ENCODE results near the gene SPIRE2.
"Not testable (repeated sequence)": the region's sequence is repeated elsewhere in the genome, so short reads cannot be mapped to it uniquely, and the experiment has no call there.

SPIRE2 gene

DNA sequence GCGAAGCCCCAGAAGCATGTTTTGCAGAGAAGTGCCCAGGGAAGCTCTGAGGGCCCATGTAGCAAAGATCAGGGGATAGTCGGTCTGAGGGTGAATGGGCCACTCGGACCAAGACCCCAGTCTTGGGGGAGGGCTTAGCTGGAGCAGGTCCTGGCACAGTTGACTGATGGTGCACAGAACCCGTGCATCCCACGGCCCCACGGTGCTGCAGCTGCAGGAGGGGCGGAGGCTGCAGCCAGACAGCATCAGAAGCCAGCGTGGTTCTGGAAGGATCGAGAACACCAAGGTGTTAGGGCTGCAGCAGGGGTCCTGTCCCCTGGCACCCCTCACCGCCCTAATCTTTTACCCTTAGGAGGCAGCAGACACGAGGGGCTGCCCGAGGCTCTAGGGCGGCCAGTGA is 83.9 kb downstream of the SPIRE2 start:
- DNase-seq (ENCODE audit: low read depth in 2 of 2): no peak

DNA sequence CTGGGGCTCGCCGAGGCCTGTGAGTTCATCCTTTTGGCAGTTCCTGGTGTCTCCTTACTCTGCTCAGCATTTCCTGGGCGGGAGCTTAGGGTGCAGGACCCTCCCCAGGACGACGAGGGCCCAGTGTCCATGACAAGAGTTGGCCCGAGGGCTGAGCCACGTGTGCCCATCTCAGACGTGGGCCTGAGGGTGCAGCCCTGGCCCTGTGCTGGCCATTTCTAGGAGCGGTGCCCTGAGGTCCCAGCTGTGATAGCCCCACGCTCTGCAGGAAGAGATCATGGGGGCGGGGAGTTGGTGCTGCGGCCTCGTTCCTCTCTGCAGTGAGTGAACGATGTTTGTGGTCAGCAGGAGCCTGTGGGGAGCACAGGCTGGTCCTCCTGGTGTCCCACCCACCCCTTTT is 84.4 kb downstream of the SPIRE2 start:
- DNase-seq (ENCODE audit: low read depth in 2 of 2): no peak

DNA sequence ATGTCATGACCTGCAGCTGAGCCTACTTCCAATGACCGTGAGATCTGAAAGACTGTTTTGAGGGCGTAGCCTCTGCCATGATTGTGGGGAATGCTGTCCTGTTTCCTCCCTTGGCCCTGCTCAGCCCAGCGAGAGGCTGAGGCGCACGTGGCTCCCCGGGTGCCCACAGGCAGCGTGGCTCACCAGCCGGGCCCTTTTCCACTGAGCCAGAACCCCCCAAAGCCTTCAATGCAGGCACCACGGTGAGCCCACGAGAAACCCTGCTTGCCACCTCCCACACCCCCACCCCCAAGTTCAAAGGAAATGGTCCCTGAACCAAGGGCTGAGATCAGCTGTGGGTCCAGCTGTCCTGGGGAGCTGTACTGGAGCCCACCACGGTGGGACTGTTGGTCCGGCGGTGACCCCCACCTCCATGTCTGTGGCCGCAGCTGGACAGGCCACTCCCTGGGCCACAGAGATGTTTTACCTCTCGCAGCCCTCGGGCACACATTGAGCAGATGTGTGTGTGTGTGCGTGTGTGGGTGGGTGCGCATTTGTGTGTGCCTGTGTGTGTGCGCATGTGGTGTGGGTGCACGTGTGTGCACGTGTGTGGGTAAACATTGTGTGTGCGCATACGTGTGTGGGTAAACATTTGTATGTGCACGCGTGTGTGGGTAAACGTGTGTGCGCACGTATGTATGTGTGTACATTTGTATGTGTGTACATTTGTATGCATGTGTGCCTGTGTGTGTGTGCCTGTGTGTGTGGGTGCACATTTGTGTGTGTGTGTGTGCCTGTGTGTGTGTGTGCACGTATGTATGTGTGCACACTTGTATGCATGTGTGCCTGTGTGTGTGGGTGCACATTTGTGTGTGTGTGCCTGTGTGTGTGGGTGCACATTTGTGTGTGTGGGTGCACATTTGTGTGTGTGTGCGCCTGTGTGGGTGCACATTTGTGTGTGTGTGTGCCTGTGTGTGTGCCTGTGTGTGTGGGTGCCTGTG is 85.4 kb downstream of the SPIRE2 start:
- DNase-seq (ENCODE audit: low read depth in 2 of 2): no peak

DNA sequence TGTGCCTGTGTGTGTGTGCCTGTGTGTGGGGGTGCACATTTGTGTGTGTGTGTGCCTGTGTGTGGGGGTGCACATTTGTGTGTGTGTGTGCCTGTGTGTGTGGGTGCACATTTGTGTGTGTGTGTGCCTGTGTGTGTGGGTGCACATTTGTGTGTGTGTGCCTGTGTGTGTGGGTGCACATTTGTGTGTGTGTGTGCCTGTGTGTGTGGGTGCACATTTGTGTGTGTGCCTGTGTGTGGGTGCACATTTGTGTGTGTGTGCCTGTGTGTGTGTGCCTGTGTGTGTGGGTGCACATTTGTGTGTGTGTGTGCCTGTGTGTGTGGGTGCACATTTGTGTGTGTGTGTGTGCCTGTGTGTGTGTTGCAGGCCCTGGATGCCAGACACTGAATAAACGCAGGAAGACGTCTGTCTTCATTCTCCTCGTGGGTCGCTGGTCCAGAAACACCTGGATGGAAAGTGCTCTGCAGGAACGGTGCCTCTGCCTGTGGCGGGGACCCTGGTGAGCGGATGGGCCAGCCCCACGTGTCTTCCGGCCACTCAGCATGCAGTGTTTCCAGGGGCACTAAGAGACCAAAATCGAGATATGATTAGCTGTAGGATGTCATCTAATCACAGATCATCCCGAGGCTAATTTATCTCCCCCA is 86.5 kb downstream of the SPIRE2 start:
- not testable (repeated sequence) for DNase-seq (ENCODE audit: low read depth in 2 of 2)

DNA sequence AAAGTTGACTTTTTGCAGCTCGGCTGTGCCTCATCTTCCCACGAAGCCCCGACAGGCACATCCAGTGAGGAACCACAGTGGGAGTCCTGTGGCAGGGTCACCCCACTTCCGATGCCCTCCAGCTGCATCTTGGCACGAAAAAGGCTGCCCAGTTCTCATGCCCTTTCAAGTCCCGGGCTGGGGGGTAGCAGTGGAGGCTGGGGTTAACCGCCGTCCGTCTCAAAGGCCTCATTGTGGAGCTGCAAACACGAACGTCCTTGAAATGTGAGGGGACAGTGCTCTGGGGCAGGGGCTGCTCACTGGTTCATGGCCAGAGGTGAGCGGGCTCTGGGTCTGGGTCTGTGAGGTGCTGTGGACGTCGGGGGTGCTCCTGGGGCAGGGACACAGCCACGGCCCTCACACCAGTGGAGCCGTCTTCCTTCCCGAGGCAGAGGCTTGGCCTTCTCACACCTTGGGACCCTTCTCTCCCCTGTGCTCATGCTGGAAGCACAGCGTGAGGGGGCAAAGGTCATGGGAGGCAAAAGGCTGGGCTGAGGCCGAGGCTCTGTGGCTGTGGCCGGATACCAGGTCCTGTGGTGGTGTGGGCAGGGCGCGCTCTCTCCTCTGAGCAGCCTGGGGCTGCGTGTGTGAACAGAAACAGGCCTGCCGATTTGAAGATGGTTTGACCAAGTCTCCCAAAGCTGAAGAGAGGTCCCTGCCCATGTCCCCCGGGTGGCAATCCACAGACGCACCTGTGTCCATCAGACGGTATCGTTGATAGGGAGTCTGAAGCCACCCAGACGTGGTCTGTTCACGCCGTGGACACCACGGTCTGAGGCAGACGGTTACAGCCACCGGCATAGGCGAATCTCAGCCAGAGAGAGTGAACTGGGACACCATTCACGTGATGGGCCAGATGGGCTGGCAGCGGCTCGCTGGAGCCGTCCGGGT is 87.3 kb downstream of the SPIRE2 start:
- DNase-seq (ENCODE audit: low read depth in 2 of 2): no peak

DNA sequence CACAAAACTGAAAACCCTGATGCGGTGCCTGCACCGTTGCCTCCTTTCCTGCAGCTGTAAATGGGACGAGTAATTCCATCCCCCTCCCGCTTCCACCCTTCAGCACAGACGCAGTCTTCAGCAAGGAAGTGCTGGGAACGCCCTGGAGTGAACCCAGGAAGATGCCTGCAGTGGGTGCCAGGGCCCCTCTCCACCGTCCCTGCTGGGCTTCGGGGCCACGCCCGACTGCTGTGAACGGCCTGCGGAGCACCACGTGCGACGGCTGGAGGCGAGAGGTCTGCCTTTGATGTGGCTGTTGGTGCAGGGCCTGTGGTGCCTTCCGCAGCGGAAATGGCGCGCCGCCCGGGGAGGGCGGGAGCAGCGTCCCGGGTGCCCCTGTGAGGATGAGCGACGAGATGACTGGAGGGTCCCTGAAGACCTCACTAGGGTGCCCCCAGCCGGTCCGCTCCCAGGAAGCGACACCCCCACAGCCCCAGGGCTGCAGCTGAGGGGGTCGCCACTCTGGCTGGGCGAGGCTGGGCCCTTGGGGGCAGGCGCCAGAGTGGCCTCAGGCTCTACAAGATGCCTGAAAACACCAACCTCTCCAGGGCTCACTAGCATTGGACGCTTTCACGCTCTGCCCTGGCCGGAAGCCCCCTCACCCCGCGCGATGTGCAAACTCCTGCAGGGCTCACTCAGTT is 89.6 kb downstream of the SPIRE2 start:
- DNase-seq (ENCODE audit: low read depth in 2 of 2): peak; percentile 51 to 61

DNA sequence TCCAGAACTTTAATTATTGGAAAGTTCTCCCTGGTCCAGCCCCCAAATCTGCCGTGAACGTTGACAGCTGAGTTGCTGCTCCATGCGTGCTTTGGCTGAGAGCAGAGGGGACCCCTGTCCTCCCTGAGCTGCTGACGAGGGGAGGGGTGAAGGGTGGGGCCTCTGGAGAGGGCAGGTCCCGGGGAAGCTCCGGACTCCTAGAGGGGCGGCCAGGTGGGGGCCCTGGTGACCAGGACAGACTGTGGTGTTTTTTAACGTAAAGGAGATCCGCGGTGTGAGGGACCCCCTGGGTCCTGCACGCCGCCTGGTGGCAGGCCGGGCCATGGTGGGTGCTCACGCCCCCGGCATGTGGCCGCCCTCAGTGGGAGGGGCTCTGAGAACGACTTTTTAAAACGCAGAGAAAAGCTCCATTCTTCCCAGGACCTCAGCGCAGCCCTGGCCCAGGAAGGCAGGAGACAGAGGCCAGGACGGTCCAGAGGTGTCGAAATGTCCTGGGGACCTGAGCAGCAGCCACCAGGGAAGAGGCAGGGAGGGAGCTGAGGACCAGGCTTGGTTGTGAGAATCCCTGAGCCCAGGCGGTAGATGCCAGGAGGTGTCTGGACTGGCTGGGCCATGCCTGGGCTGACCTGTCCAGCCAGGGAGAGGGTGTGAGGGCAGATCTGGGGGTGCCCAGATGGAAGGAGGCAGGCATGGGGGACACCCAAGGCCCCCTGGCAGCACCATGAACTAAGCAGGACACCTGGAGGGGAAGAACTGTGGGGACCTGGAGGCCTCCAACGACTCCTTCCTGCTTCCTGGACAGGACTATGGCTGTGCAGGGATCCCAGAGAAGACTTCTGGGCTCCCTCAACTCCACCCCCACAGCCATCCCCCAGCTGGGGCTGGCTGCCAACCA is 90.4 kb downstream of the SPIRE2 start, which contains the start of gene MC1R:
Gene MC1R, plus strand, starts transcription at position 410 of the 895 bp plus-strand sequence. Its CDS starts 397 bp downstream, at position 807.
- DNase-seq (ENCODE audit: low read depth in 2 of 2): no peak

DNA sequence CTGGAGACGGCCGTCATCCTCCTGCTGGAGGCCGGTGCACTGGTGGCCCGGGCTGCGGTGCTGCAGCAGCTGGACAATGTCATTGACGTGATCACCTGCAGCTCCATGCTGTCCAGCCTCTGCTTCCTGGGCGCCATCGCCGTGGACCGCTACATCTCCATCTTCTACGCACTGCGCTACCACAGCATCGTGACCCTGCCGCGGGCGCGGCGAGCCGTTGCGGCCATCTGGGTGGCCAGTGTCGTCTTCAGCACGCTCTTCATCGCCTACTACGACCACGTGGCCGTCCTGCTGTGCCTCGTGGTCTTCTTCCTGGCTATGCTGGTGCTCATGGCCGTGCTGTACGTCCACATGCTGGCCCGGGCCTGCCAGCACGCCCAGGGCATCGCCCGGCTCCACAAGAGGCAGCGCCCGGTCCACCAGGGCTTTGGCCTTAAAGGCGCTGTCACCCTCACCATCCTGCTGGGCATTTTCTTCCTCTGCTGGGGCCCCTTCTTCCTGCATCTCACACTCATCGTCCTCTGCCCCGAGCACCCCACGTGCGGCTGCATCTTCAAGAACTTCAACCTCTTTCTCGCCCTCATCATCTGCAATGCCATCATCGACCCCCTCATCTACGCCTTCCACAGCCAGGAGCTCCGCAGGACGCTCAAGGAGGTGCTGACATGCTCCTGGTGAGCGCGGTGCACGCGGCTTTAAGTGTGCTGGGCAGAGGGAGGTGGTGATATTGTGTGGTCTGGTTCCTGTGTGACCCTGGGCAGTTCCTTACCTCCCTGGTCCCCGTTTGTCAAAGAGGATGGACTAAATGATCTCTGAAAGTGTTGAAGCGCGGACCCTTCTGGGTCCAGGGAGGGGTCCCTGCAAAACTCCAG is 91.5 kb downstream of the SPIRE2 start:
- DNase-seq (ENCODE audit: low read depth in 2 of 2): no peak

DNA sequence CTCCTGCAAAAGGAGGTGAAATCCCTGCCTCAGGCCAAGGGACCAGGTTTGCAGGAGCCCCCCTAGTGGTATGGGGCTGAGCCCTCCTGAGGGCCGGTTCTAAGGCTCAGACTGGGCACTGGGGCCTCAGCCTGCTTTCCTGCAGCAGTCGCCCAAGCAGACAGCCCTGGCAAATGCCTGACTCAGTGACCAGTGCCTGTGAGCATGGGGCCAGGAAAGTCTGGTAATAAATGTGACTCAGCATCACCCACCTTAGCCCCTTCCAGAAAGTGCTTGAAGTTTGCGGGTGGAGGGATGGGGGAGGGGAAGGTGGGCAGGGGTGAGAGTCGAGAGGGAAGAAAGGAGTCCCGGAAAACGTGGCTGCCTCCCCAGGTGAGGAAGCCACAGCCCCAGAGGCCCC is 92.4 kb downstream of the SPIRE2 start:
- DNase-seq (ENCODE audit: low read depth in 2 of 2): no peak

Data from stimulated activated CD8-positive, alpha-beta memory T cell treated with anti-CD3 and anti-CD28 coated beads, Interleukin-7, amount 100 ng/mL, for 1 hour (primary cell).